SK-N-SH (cell line): Measurements from ENCODE around the gene LGR5.

Source experiments
- CTCF ChIP-seq: fragments of 200-600 bp; sonication (generic); IDR thresholded peaks from 2 replicates; pipeline ENCODE4 v1.6.1; 2017; ENCODE audit warnings: antibody characterized with exemption, mild to moderate bottlenecking, moderate library complexity
- EP300 ChIP-seq, 2 experiments: IDR thresholded peaks; 2 replicates each; pipeline versions ENCODE4 v1.4.0 to v1.6.1; 2012; ENCODE audit warnings: borderline replicate concordance in 1 of 2, low read depth in 1 of 2, low read length in 1 of 2
- MXI1 ChIP-seq: IDR thresholded peaks from 2 replicates; pipeline ENCODE4 v1.6.1; 2012; ENCODE audit warnings: mild to moderate bottlenecking, low read depth, low read length, improper control_type of control experiment
- NRF1 ChIP-seq: IDR thresholded peaks from 2 replicates; pipeline ENCODE4 v1.6.1; 2012; ENCODE audit warnings: low read depth, mild to moderate bottlenecking, low read length
- POLR2AphosphoS5 ChIP-seq: IDR thresholded peaks from 2 replicates; pipeline ENCODE4 v1.6.1; 2012; ENCODE audit warnings: low read depth, low read length
- RCOR1 ChIP-seq: fragments of 150-350 bp; IDR thresholded peaks from 2 replicates; pipeline ENCODE4 v1.6.1; 2017; ENCODE audit warnings: antibody characterized with exemption, low read length

- TF ChIP-seq MXI1 (no peak), POLR2AphosphoS5 (no peak), CTCF (no peak), NRF1 (no peak), EP300 (IDR thresholded peaks at IDR 0.05; ENCODE audit: borderline replicate concordance in 1 of 2, low read depth in 1 of 2, low read length in 1 of 2) (no peak), RCOR1 (no peak)
Measured at GRCh38 chr12:71426300-71427047, 13.1 kb upstream of the LGR5 start.
